Raji (cell line): Measurements from ENCODE around the gene CAMK2D.

Experiments used
- POLR2A ChIP-seq: IDR thresholded peaks from 2 replicates; pipeline ENCODE4 v1.6.1; 2011; ENCODE audit warnings: low read depth, low read length, control low read depth; ENCODE audit not compliant: insufficient read depth

CAMK2D gene

GRCh38 chr4:113682730-113683537 is 78.6 kb downstream of the CAMK2D start:
- no peak for TF ChIP-seq POLR2A

- TF ChIP-seq POLR2A = no peak
Measured at GRCh38 chr4:113678641-113679040, 82.9 kb downstream of the CAMK2D start.

- TF ChIP-seq POLR2A = no peak
Measured at GRCh38 chr4:113677325-113677724, 84.2 kb downstream of the CAMK2D start.

- TF ChIP-seq POLR2A = no peak
Measured at GRCh38 chr4:113675731-113676697, 85.5 kb downstream of the CAMK2D start.

- TF ChIP-seq POLR2A = no peak
Measured at GRCh38 chr4:113674733-113675132, 86.8 kb downstream of the CAMK2D start.

GRCh38 chr4:113674251-113674650 is 87.3 kb downstream of the CAMK2D start:
- TF ChIP-seq POLR2A = no peak

GRCh38 chr4:113673450-113673849 is 88.1 kb downstream of the CAMK2D start:
- no peak for TF ChIP-seq POLR2A

- no peak for TF ChIP-seq POLR2A
Measured at GRCh38 chr4:113666386-113667114, 95.0 kb downstream of the CAMK2D start.

- no peak for TF ChIP-seq POLR2A
Measured at GRCh38 chr4:113665036-113665435, 96.5 kb downstream of the CAMK2D start.

- TF ChIP-seq POLR2A = no peak
Measured at GRCh38 chr4:113662581-113662980, 99.0 kb downstream of the CAMK2D start.

- no peak for TF ChIP-seq POLR2A
Measured at GRCh38 chr4:113659127-113659526, 102.4 kb downstream of the CAMK2D start.

GRCh38 chr4:113657586-113658233 is 103.8 kb downstream of the CAMK2D start:
- TF ChIP-seq POLR2A = no peak

GRCh38 chr4:113653871-113654270 is 107.7 kb downstream of the CAMK2D start:
- TF ChIP-seq POLR2A = no peak

GRCh38 chr4:113646442-113646822 is 115.1 kb downstream of the CAMK2D start:
- no peak for TF ChIP-seq POLR2A

GRCh38 chr4:113645771-113646441 is 115.6 kb downstream of the CAMK2D start:
- no peak for TF ChIP-seq POLR2A

- TF ChIP-seq POLR2A = no peak
Measured at GRCh38 chr4:113645288-113645687, 116.2 kb downstream of the CAMK2D start.
